Small intestine (tissue), 7 donors: ENCODE results near the gene MLLT3. TPM values are rescaled to one million over a fixed set of nuclear protein-coding genes. Genes with fewer than 3 reads are reported as not detected.

Experiments used
- DNase-seq, 2 donors: peaks; one replicate each; pipeline versions ENCODE4 v3.0.0 to v3.0.0-alpha.2; 2013
- FAIRE-seq: peaks from 2 replicates; lab custom pipeline; 2012; peaks lifted over from hg19 to GRCh38; lab: Jason Lieb, UNC
- H3K27ac ChIP-seq, 3 donors: one replicate each; pipeline ENCODE4 v1.5.1; 2013; ENCODE audit warnings: low read length in 2 of 3, mild to moderate bottlenecking in 2 of 3, control low read depth in 1 of 3, inconsistent platforms in 1 of 3, low read depth in 1 of 3, moderate library complexity in 1 of 3
- H3K27me3 ChIP-seq, 3 donors: one replicate each; pipeline ENCODE4 v1.6.1; 2013; ENCODE audit warnings: low read length in 3 of 3, inconsistent platforms in 1 of 3; ENCODE audit not compliant: control insufficient read depth in 3 of 3, insufficient read depth in 3 of 3
- H3K36me3 ChIP-seq, 3 donors: one replicate each; pipeline ENCODE4 v1.6.1; 2013; ENCODE audit warnings: low read length in 3 of 3, inconsistent platforms in 1 of 3, low read depth in 1 of 3, mild to moderate bottlenecking in 1 of 3, moderate library complexity in 1 of 3; ENCODE audit not compliant: control insufficient read depth in 3 of 3, insufficient read depth in 2 of 3
- H3K4me1 ChIP-seq, 3 donors: one replicate each; pipeline ENCODE4 v1.6.1; 2013; ENCODE audit warnings: low read length in 2 of 3, inconsistent platforms in 1 of 3, low read depth in 1 of 3, mild to moderate bottlenecking in 1 of 3, moderate library complexity in 1 of 3; ENCODE audit not compliant: control insufficient read depth in 3 of 3, insufficient read depth in 2 of 3
- H3K4me3 ChIP-seq, 3 donors: one replicate each; pipeline ENCODE4 v1.5.1; 2013; ENCODE audit warnings: low read length in 3 of 3, control low read depth in 1 of 3, inconsistent platforms in 1 of 3, low read depth in 1 of 3, mild to moderate bottlenecking in 1 of 3, moderate library complexity in 1 of 3
- H3K9me3 ChIP-seq, 2 donors: one replicate each; pipeline ENCODE4 v1.6.1; 2013; ENCODE audit warnings: low read depth in 1 of 2, low read length in 1 of 2; ENCODE audit not compliant: control insufficient read depth in 2 of 2, insufficient read depth in 1 of 2
- whole genome bisulfite sequencing, 3 donors: extraction: QIAGEN DNeasy Blood & Tissue Kit; methylation state at CpG; one replicate each; pipeline ENCODE4 v1.1.7; 2013; 5-methylcytosine and 5-hydroxymethylcytosine counted together
- polyA plus RNA-seq, 4 donors: library from polyadenylated mRNA; stranded (reverse) in 3 of 4; unstranded in 1 of 4; fragments of 200-250 nt in 3 of 4; fragments of 120-200 nt in 1 of 4; gene quantifications; one replicate each; pipeline versions ENCODE4 v1.2.1 to v1.2.3, GENCODE V29; 2013
- donor health status: healthy with polysubstance abuse.
- donor health status: control.
- donor health status: control.
- donor health status: Bipolar disorder and iron deficiency.
- donor health status: healthy.

The MLLT3 gene
- polyA plus RNA-seq, 4 donors = 8.9 to 34.5 (median 14.0) TPM

DNA sequence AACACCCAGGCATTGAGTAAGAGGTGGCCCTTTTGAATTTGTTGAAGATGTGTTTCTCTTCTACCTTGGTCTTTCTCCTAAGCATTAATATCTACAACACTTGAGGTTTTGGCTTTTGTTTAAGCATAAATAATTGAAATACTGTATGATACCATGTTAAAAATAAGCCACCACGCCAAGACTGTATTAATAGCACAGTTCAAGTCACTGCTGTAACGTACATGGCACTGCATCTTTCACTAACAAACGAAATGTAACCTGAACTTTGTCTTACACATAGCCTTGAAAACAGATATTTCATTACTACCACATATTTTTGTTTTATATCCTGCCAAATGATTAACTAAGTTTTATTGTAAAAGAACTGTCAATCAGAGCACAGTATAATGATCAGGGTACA lies 112.8 kb downstream of the MLLT3 start:
- FAIRE-seq = no peak
- H3K27ac ChIP-seq = peak overlapping the region in 1 of 3 donors; percentile 31
- DNase-seq = peak; percentile 49 to 64
- H3K4me1 ChIP-seq = peaks cover 0 to 9% (median 3%) of the 10 kb centered on the region in 3 donors
- 11 to 63% (median 48%) methylated on average over 3 of the region's 3 CpGs for WGBS, 3 donors
- H3K27me3 ChIP-seq = no peaks in the 10 kb centered on the region
- H3K9me3 ChIP-seq = no peaks in the 10 kb centered on the region
- no peak overlapping the region for H3K4me3 ChIP-seq
- H3K36me3 ChIP-seq = no peaks in the 10 kb centered on the region

DNA sequence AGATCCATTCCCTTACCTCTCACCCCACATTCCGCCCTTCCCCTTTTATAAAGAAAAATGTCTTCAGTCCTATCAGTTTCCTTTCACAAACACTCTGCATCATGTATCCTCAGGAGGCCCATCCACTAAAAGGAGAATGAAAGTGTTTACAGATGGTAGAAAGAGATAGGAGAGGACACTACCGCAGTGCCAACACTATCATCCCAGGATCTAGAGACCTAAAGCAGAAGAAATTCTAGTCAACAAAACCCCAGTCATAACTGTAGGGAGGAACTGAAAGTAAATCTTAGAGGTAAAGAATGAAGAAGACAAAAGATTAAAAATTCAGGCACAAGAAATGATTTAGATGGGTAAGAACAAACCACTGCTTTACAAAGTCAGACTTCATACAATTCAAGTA lies 114.1 kb downstream of the MLLT3 start:
- WGBS, 3 donors = 74 to 89% (median 80%) methylated on average over 2 of the region's 2 CpGs
- no peak for DNase-seq
- Histone ChIP-seq H3K36me3 (no peaks in the 10 kb centered on the region), H3K4me1 (peaks cover 0 to 9% (median 3%) of the 10 kb centered on the region in 3 donors), H3K27me3 (no peaks in the 10 kb centered on the region), H3K4me3 (no peak overlapping the region), H3K27ac (no peak overlapping the region), H3K9me3 (no peaks in the 10 kb centered on the region)
- no peak for FAIRE-seq

DNA sequence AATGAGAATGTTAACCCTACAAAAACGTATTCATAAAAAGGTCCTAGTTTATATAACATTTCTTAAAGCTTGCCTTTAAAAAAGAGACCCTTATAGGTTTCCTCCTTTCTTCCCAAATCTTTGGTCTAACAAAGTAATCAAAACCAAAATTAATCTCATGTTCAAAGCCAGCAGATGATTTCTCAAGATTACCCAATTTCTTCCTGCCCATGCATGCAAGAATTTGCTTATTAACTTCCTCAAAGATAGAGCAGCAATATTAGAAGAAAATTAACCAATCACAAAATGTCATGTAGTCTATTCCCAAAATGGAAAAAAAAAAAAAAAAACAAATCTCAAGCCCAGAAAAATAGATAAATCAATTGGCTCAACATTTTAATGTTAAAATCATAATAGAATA lies 114.9 kb downstream of the MLLT3 start:
- peaks cover 0 to 9% (median 3%) of the 10 kb centered on the region in 3 donors for H3K4me1 ChIP-seq
- 0 to 36% (median 3%) methylated on average over 1 of the region's 1 CpG for WGBS, 3 donors
- FAIRE-seq (no peak), DNase-seq (no peak)
- no peak overlapping the region for H3K4me3 ChIP-seq
- no peaks in the 10 kb centered on the region for H3K36me3 ChIP-seq
- no peaks in the 10 kb centered on the region for H3K9me3 ChIP-seq
- no peak overlapping the region for H3K27ac ChIP-seq
- H3K27me3 ChIP-seq = no peaks in the 10 kb centered on the region

DNA sequence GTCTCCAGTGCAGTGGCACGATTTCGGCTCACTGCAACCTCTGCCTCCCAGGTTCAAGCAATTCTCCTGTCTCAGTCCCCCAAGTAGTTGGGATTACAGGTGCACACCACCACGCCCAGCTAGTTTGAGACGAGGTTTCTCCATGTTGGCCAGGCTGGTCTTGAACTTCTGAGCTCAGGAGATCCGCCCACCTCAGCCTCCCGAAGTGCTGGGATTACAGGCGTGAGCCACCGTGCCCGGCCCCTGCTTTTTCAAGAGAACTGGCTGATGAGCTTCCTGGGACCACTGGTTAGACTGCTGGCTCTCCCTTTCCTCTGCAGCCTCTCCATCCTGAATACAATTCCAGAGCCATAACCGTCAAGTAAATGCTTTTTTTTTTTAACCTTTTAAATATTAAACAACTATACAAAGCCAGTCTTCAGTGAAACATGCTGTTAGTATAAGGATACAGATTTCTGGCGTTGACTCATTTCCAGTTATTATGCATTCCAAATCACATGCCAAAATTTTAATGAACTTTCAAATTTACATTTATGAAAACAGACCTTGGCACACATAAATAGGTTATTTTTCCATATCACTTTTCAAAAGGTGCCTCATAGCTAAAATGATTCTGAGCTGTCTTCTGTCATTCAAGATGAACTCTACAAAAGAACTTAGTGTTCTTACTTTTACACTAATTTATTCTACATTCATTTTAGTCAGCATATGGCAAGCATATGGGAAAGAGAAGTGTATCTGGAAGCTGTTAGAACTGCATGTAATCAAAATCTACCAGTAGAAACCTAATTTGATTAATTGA lies 116.0 kb downstream of the MLLT3 start:
- Histone ChIP-seq H3K4me1 (peaks cover 0 to 3% (median 0%) of the 10 kb centered on the region in 3 donors), H3K27me3 (no peaks in the 10 kb centered on the region), H3K4me3 (no peak overlapping the region), H3K9me3 (no peaks in the 10 kb centered on the region), H3K27ac (no peak overlapping the region), H3K36me3 (no peaks in the 10 kb centered on the region)
- DNase-seq = no peak
- 86 to 92% (median 90%) methylated on average over 11 of the region's 11 CpGs for WGBS, 3 donors
- no peak for FAIRE-seq

DNA sequence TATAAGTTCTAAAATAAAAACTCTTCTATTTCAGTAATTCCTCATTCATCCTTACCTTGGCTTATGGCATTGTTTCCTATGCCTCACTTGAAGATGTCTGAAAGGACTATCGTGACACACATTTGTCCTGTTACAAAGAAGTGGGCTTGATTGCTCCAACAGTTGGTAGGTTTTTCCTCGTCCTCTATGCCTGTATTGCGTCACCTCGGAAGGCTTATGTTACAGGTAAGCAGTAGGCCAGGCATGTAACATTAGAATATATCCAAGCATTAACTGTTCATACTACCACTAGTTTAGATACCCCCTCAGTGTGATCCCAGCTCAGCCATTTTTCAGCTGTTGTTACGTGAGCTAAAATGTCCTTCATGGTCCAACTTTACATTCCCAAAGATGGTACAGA lies 116.7 kb downstream of the MLLT3 start:
- Histone ChIP-seq H3K4me1 (peaks cover 0 to 3% (median 0%) of the 10 kb centered on the region in 3 donors), H3K36me3 (no peaks in the 10 kb centered on the region), H3K9me3 (no peaks in the 10 kb centered on the region), H3K27me3 (no peaks in the 10 kb centered on the region), H3K27ac (no peak overlapping the region), H3K4me3 (no peak overlapping the region)
- DNase-seq (no peak), FAIRE-seq (no peak)
- 96 to 99% (median 97%) methylated on average over 5 of the region's 5 CpGs for WGBS, 3 donors

DNA sequence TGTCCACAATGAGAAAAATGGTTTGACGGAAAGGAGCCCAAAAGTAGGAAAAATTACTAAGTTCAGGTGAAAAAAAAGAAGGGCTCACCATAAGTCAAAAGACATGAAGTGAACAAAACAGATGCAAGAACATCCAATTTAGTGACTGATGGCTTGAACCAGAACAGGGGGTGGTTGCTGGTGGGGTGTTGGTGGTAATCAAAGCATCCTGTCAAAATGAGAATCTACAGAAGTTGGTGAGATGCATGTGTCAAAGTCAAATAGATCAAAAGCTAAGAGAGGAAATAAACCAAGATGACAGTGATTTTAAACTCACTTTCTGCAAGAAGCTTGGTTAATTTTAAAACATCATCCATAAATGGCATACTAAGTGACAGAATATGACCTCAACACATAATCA lies 117.4 kb downstream of the MLLT3 start:
- 95 to 100% (median 100%) methylated on average over 1 of the region's 1 CpG for WGBS, 3 donors
- Histone ChIP-seq H3K4me1 (peaks cover 0 to 3% (median 0%) of the 10 kb centered on the region in 3 donors), H3K27me3 (no peaks in the 10 kb centered on the region), H3K4me3 (no peak overlapping the region), H3K36me3 (no peaks in the 10 kb centered on the region), H3K9me3 (no peaks in the 10 kb centered on the region), H3K27ac (no peak overlapping the region)
- FAIRE-seq (no peak), DNase-seq (no peak)

DNA sequence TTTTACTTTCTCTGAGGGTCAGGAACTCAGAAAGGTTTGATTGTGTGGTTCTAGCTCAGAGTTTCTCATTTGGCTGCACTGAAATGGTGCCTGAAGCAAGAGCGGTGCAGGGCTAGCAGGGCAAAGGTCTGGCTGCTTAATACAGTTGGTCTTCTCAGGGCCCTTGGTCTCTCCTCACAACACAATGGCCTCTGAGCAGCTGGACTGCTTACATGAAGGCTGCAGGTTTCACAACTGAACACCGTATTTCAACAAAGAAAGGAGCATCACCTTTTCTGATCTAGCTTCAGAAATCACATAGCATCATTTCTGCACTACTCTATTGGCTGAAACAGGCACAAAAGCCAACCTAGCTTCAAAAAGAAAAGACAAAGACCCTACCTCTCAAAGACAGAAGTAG lies 122.2 kb downstream of the MLLT3 start:
- DNase-seq = no peak
- FAIRE-seq = no peak
- Histone ChIP-seq H3K9me3 (no peaks in the 10 kb centered on the region), H3K4me3 (no peak overlapping the region), H3K27ac (no peak overlapping the region), H3K4me1 (peaks cover 0 to 5% (median 0%) of the 10 kb centered on the region in 3 donors), H3K36me3 (no peaks in the 10 kb centered on the region), H3K27me3 (no peaks in the 10 kb centered on the region)
- WGBS, 3 donors = 92 to 98% (median 92%) methylated on average over 2 of the region's 2 CpGs

DNA sequence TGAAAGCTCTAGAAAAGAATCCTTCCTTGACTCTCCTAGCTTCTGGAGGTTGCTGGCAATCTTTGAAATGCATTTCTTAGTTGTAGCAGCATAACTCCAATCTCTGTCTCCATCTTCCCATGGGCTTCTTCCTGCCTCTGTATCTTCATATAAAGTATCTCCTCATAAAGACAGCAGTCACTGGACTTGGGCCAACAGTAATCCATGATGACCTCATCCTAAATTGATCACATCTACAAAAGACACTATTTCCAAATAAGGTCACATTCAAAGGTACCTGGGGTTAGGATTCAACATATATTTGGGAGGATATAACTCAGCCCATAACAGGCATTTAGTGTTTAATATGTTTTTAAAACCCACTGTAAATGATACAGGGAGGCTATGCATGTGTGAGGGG lies 123.3 kb downstream of the MLLT3 start:
- Histone ChIP-seq H3K9me3 (no peaks in the 10 kb centered on the region), H3K27ac (no peak overlapping the region), H3K36me3 (no peaks in the 10 kb centered on the region), H3K27me3 (no peaks in the 10 kb centered on the region), H3K4me3 (no peak overlapping the region), H3K4me1 (peaks cover 0 to 5% (median 0%) of the 10 kb centered on the region in 3 donors)
- FAIRE-seq = no peak
- DNase-seq = no peak
